ENCODE measurements around the gene RELN.

GRCh38 chr7:103573479-103574058 lies 415.9 kb downstream of the RELN start:
- TF ChIP-seq, protein P1, sequence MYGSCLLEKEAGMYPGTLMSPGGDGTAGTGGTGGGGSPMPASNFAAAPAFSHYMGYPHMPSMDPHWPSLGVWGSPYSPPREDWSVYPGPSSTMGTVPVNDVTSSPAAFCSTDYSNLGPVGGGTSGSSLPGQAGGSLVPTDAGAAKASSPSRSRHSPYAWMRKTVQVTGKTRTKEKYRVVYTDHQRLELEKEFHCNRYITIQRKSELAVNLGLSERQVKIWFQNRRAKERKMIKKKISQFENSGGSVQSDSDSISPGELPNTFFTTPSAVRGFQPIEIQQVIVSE (CRISPR knock-in tag; IDR thresholded peaks at IDR 0.05; ENCODE audit: borderline replicate concordance) = no peak
- TF ChIP-seq, protein P2, sequence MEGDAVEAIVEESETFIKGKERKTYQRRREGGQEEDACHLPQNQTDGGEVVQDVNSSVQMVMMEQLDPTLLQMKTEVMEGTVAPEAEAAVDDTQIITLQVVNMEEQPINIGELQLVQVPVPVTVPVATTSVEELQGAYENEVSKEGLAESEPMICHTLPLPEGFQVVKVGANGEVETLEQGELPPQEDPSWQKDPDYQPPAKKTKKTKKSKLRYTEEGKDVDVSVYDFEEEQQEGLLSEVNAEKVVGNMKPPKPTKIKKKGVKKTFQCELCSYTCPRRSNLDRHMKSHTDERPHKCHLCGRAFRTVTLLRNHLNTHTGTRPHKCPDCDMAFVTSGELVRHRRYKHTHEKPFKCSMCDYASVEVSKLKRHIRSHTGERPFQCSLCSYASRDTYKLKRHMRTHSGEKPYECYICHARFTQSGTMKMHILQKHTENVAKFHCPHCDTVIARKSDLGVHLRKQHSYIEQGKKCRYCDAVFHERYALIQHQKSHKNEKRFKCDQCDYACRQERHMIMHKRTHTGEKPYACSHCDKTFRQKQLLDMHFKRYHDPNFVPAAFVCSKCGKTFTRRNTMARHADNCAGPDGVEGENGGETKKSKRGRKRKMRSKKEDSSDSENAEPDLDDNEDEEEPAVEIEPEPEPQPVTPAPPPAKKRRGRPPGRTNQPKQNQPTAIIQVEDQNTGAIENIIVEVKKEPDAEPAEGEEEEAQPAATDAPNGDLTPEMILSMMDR (IDR thresholded peaks at IDR 0.05) = peak; percentile 45; the same call in 1 of the 2 replicates
- no peak for TF ChIP-seq ZBTB43 (CRISPR knock-in tag; IDR thresholded peaks at IDR 0.05)
- no peak for TF ChIP-seq NR2C2 (CRISPR knock-in tag; IDR thresholded peaks at IDR 0.05)
